H9 (cell line): Measurements from ENCODE around the gene SOCS4. TPM values are rescaled to one million over a fixed set of nuclear protein-coding genes. Genes with fewer than 3 reads are reported as not detected.

Source experiments
- DNase-seq: peaks from one replicate; pipeline ENCODE4 v3.0.0-alpha.2; 2017
- H2AFZ ChIP-seq: one replicate; pipeline ENCODE4 v1.6.1; 2013; ENCODE audit warnings: mild to moderate bottlenecking, low read length, control low read depth, moderate library complexity
- H2AK5ac ChIP-seq: 2 replicates; pipeline ENCODE4 v1.6.1; 2013; ENCODE audit warnings: low read length, control low read depth, mixed read lengths; ENCODE audit not compliant: insufficient read length
- H2BK120ac ChIP-seq: one replicate; pipeline ENCODE4 v1.6.1; 2013; ENCODE audit warnings: low read depth, mild to moderate bottlenecking, low read length, control low read depth, inconsistent platforms; ENCODE audit not compliant: poor library complexity, severe bottlenecking
- H2BK12ac ChIP-seq: 2 replicates; pipeline ENCODE4 v1.6.1; 2013; ENCODE audit warnings: low read length, control low read depth, mixed read lengths, low read depth; ENCODE audit not compliant: insufficient read length
- H2BK15ac ChIP-seq: 2 replicates; pipeline ENCODE4 v1.6.1; 2013; ENCODE audit warnings: low read depth, low read length, control low read depth
- H2BK20ac ChIP-seq: one replicate; pipeline ENCODE4 v1.6.1; 2013; ENCODE audit warnings: low read depth, mild to moderate bottlenecking, low read length, control low read depth, inconsistent platforms; ENCODE audit not compliant: poor library complexity, severe bottlenecking
- H2BK5ac ChIP-seq: 2 replicates; pipeline ENCODE4 v1.6.1; 2013; ENCODE audit warnings: low read length, control low read depth, mixed read lengths; ENCODE audit not compliant: insufficient read length
- H3K14ac ChIP-seq: 2 replicates; pipeline ENCODE4 v1.6.1; 2013; ENCODE audit warnings: low read length, control low read depth; ENCODE audit not compliant: insufficient read depth
- H3K18ac ChIP-seq: 2 replicates; pipeline ENCODE4 v1.6.1; 2013; ENCODE audit warnings: low read depth, mild to moderate bottlenecking, mixed read lengths, low read length, control low read depth; ENCODE audit not compliant: insufficient read length
- H3K23ac ChIP-seq: 2 replicates; pipeline ENCODE4 v1.6.1; 2013; ENCODE audit warnings: low read length, control low read depth, mixed read lengths, low read depth; ENCODE audit not compliant: insufficient read length
- H3K23me2 ChIP-seq: 2 replicates; pipeline ENCODE4 v1.6.1; 2013; ENCODE audit warnings: low read depth, mild to moderate bottlenecking, mixed read lengths, low read length, control low read depth; ENCODE audit not compliant: insufficient read length, poor library complexity, severe bottlenecking
- H3K27ac ChIP-seq: 2 replicates; pipeline ENCODE4 v1.5.1; 2013; ENCODE audit warnings: low read length, control low read depth, mixed read lengths, low read depth; ENCODE audit not compliant: insufficient read length
- H3K27me3 ChIP-seq: 2 replicates; pipeline ENCODE4 v1.6.1; 2013; ENCODE audit warnings: low read length, control low read depth, inconsistent platforms; ENCODE audit not compliant: insufficient read depth
- H3K4ac ChIP-seq: 2 replicates; pipeline ENCODE4 v1.6.1; 2013; ENCODE audit warnings: low read depth, mild to moderate bottlenecking, control low read depth, inconsistent platforms, low read length, moderate library complexity
- H3K4me1 ChIP-seq: 2 replicates; pipeline ENCODE4 v1.6.1; 2013; ENCODE audit warnings: low read length, control low read depth, inconsistent platforms; ENCODE audit not compliant: insufficient read depth
- H3K4me2 ChIP-seq: 2 replicates; pipeline ENCODE4 v1.6.1; 2013; ENCODE audit warnings: low read length, control low read depth, mixed read lengths; ENCODE audit not compliant: insufficient read length, insufficient read depth
- H3K56ac ChIP-seq: 2 replicates; pipeline ENCODE4 v1.6.1; 2013; ENCODE audit warnings: low read depth, mild to moderate bottlenecking, mixed read lengths, low read length, control low read depth; ENCODE audit not compliant: insufficient read length
- H3K79me1 ChIP-seq: 2 replicates; pipeline ENCODE4 v1.6.1; 2013; ENCODE audit warnings: low read depth, mild to moderate bottlenecking, moderate library complexity, low read length, control low read depth, inconsistent platforms; ENCODE audit not compliant: insufficient read depth, poor library complexity, severe bottlenecking
- H3K79me2 ChIP-seq: 2 replicates; pipeline ENCODE4 v1.6.1; 2013; ENCODE audit warnings: low read length, control low read depth, inconsistent platforms; ENCODE audit not compliant: insufficient read depth
- H3K9ac ChIP-seq: 2 replicates; pipeline ENCODE4 v1.6.1; 2013; ENCODE audit warnings: low read length, control low read depth, mixed read lengths; ENCODE audit not compliant: insufficient read length; ENCODE audit errors: extremely low read depth
- H3K9me3 ChIP-seq: one replicate; pipeline ENCODE4 v1.6.1; 2013; ENCODE audit warnings: low read depth, low read length, inconsistent platforms; ENCODE audit not compliant: control insufficient read depth
- H3T11ph ChIP-seq: one replicate; pipeline ENCODE4 v1.6.1; 2013; ENCODE audit warnings: mild to moderate bottlenecking, low read length, control low read depth, inconsistent platforms
- H4K20me1 ChIP-seq: one replicate; pipeline ENCODE4 v1.6.1; 2013; ENCODE audit not compliant: control insufficient read depth, insufficient read length, insufficient read depth
- H4K5ac ChIP-seq: 2 replicates; pipeline ENCODE4 v1.6.1; 2013; ENCODE audit warnings: low read depth, mild to moderate bottlenecking, mixed read lengths, low read length, control low read depth; ENCODE audit not compliant: insufficient read length
- H4K8ac ChIP-seq: replicated peaks from 2 replicates; pipeline ENCODE4 v1.6.1; 2013; ENCODE audit warnings: low read length, control low read depth, mixed read lengths, low read depth; ENCODE audit not compliant: insufficient read length
- H4K91ac ChIP-seq: 2 replicates; pipeline ENCODE4 v1.6.1; 2013; ENCODE audit warnings: low read depth, mild to moderate bottlenecking, moderate library complexity, mixed read lengths, low read length, control low read depth; ENCODE audit not compliant: insufficient read length
- H3K27ac Mint-ChIP-seq, 3 experiments: 2 replicates in 2 of 3; 3 replicates in 1 of 3; pipeline ENCODE4 v1.8.0; 2020 to 2021; ENCODE audit warnings: mixed read lengths in 3 of 3, mild to moderate bottlenecking in 1 of 3, moderate library complexity in 1 of 3
- H3K27me3 Mint-ChIP-seq: 2 replicates; pipeline ENCODE4 v1.8.0; 2021; ENCODE audit warnings: low read depth, mild to moderate bottlenecking, moderate library complexity, mixed read lengths
- H3K36me3 Mint-ChIP-seq, 3 experiments: 2 replicates in 2 of 3; 3 replicates in 1 of 3; pipeline ENCODE4 v1.8.0; 2020 to 2021; ENCODE audit warnings: low read depth in 3 of 3, mixed read lengths in 3 of 3; ENCODE audit not compliant: insufficient read depth in 1 of 3
- H3K4me1 Mint-ChIP-seq, 2 experiments: 2 replicates each; pipeline ENCODE4 v1.8.0; 2020; ENCODE audit warnings: mixed read lengths in 2 of 2
- H3K4me3 Mint-ChIP-seq, 2 experiments: 2 replicates in 1 of 2; 3 replicates in 1 of 2; pipeline ENCODE4 v1.8.0; 2020 to 2021; ENCODE audit warnings: mild to moderate bottlenecking in 2 of 2, mixed read lengths in 2 of 2, moderate library complexity in 1 of 2
- H3K9me3 Mint-ChIP-seq, 2 experiments: 2 replicates in 1 of 2; 3 replicates in 1 of 2; pipeline ENCODE4 v1.8.0; 2020; ENCODE audit warnings: mild to moderate bottlenecking in 2 of 2, mixed read lengths in 2 of 2, moderate library complexity in 1 of 2
- WGBS: extraction: QIAGEN DNeasy Blood & Tissue Kit; methylation state at CpG from one replicate; pipeline ENCODE4 v1.1.7; 2013; ENCODE audit warnings: missing lambda C conversion rate, low lambda C conversion rate, mixed read lengths; ENCODE audit not compliant: insufficient read length; ENCODE audit errors: extremely low coverage; 5-methylcytosine and 5-hydroxymethylcytosine counted together
- long read RNA-seq: library from polyadenylated mRNA; unstranded; transcript quantifications from one replicate; pipeline ENCODE4 v2.0.0, GENCODE V29; 2020
- total RNA-seq: library from RNA; stranded (reverse); gene quantifications from 2 replicates; pipeline ENCODE4 v1.2.1, GENCODE V29; 2021
- TF ChIP-seq, protein P1 (sequence below): fragments of 200-600 bp; sonication (generic); conservative IDR thresholded peaks from 3 replicates; pipeline ENCODE4 v1.8.0; 2021; ENCODE audit warnings: antibody characterized with exemption, mild to moderate bottlenecking

SOCS4 gene, protein sequence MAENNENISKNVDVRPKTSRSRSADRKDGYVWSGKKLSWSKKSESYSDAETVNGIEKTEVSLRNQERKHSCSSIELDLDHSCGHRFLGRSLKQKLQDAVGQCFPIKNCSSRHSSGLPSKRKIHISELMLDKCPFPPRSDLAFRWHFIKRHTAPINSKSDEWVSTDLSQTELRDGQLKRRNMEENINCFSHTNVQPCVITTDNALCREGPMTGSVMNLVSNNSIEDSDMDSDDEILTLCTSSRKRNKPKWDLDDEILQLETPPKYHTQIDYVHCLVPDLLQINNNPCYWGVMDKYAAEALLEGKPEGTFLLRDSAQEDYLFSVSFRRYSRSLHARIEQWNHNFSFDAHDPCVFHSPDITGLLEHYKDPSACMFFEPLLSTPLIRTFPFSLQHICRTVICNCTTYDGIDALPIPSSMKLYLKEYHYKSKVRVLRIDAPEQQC
- 37.5 and 38.5 TPM in 2 replicates for total RNA-seq
- long read RNA-seq, full-length matches to known transcripts, result 39 of 63 reads
- long read RNA-seq, partial matches to known transcripts, result 0 of 63 reads
- long read RNA-seq, other reads (novel, unspliced or antisense), result 24 of 63 reads

DNA sequence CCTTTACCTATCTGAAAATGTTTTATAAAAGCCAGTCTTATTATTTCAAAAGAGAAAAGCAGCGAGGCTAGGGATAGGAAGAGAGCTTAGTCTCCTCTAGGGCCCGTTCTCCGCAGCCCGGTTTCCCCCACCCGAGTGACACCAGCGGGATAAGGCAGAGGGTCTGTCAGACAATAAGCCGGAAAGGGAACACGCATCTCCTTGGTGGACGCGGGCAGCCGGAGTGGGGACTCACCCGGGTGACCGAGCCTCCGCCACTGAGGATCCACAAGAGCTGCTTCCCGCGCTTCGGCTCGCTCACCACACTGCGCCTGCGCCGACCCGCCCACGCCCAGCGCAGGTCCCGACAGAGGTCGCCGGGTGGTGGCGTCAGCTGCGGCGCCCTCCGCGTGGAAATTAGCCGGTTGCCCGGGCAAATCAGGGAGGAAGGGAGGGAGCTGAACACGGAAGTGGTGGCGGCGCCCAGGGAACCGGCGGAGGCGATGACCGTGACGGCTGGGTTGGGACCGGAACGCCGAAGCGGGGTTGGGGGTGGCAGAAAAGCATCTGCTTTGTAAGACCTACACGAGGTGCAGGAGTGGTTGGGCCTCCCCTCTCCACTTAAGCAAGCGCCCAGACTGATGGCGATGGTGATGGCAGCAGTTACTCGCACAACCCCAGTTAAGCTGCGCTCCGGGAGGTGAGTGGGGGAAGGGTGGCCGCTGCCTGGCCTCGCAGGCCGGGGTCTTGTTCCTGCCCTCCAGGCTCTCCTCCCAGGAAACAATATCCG, at the start of gene SOCS4, which contains the start of gene WDHD1:
TSS of gene SOCS4 (plus strand) at position 444 of the 769 bp plus-strand sequence. CDS start 15,806 bp downstream, outside the sequence.
TSS of gene WDHD1 (minus strand) at position 307 of the 769 bp plus-strand sequence. CDS start 312 bp downstream, outside the sequence.
- H3K27ac Mint-ChIP-seq, result peak within 1 kb of the TSS; percentile 96 to 99 (median 98)
- Histone ChIP-seq H4K91ac (no peak within 1 kb of the TSS), H3K56ac (peak within 1 kb of the TSS; percentile 29), H2BK20ac (no peak within 1 kb of the TSS), H3K27me3 (no peaks in the 10 kb centered on the region), H3K4me1 (no peaks in the 10 kb centered on the region), H2AK5ac (no peak within 1 kb of the TSS), H3K79me2 (peaks cover 18% of the 10 kb centered on the region; the same call in 1 of the 2 replicates), H3K9ac (peak within 1 kb of the TSS; percentile 99), H3K23me2 (peaks cover 13% of the 10 kb centered on the region), H3K27ac (peak within 1 kb of the TSS; percentile 82), H3K4me2 (peak within 1 kb of the TSS; percentile 79), H4K20me1 (no peaks in the 10 kb centered on the region), H4K5ac (peak within 1 kb of the TSS; percentile 98), H3K18ac (peak within 1 kb of the TSS; percentile 99), H3K14ac (peak within 1 kb of the TSS; percentile 100), H2BK15ac (no peak within 1 kb of the TSS), H4K8ac (no peak within 1 kb of the TSS), H2BK120ac (peak within 1 kb of the TSS; percentile 98), H3K4ac (no peak within 1 kb of the TSS; the same call in 1 of the 2 replicates), H3T11ph (peak within 1 kb of the TSS; percentile 55), H3K9me3 (no peaks in the 10 kb centered on the region), H2BK12ac (peak within 1 kb of the TSS; percentile 11), H2BK5ac (peak within 1 kb of the TSS; percentile 95), H3K79me1 (no peaks in the 10 kb centered on the region), H3K23ac (no peak within 1 kb of the TSS), H2AFZ (no peak within 1 kb of the TSS)
- peak; percentile 96 for DNase-seq
- H3K27me3 Mint-ChIP-seq, result no peaks in the 10 kb centered on the region
- TF ChIP-seq, protein P1, sequence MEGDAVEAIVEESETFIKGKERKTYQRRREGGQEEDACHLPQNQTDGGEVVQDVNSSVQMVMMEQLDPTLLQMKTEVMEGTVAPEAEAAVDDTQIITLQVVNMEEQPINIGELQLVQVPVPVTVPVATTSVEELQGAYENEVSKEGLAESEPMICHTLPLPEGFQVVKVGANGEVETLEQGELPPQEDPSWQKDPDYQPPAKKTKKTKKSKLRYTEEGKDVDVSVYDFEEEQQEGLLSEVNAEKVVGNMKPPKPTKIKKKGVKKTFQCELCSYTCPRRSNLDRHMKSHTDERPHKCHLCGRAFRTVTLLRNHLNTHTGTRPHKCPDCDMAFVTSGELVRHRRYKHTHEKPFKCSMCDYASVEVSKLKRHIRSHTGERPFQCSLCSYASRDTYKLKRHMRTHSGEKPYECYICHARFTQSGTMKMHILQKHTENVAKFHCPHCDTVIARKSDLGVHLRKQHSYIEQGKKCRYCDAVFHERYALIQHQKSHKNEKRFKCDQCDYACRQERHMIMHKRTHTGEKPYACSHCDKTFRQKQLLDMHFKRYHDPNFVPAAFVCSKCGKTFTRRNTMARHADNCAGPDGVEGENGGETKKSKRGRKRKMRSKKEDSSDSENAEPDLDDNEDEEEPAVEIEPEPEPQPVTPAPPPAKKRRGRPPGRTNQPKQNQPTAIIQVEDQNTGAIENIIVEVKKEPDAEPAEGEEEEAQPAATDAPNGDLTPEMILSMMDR, result no peak
- H3K4me1 Mint-ChIP-seq, result peaks cover 54 to 60% of the 10 kb centered on the region in 2 experiments
- no CpG with 5 or more reads among the region's 56 CpGs for WGBS
- H3K36me3 Mint-ChIP-seq, result peaks cover 6 to 36% (median 32%) of the 10 kb centered on the region in 3 experiments; a peak in 6 of 7 replicates
- peaks cover 0 to 4% of the 10 kb centered on the region in 2 experiments; a peak in 1 of 5 replicates for H3K9me3 Mint-ChIP-seq
- H3K4me3 Mint-ChIP-seq, result peak within 1 kb of the TSS; percentile 95 to 96
